ENCODE data around the gene SND1. TPM values are rescaled to one million over a fixed set of nuclear protein-coding genes. Genes with fewer than 3 reads are reported as not detected.
A peak's percentile ranks its signal among the peaks of the same experiment; 100 is the strongest.

Gene SND1
- total RNA-seq, 1 experiment from 2014 or later, result 139 TPM

- intact Hi-C loops (cut with micrococcal nuclease), result no loop called here
- Histone ChIP-seq H3K27ac (ENCODE audit: low read length) (no peak overlapping the region), H3K27me3 (ENCODE audit: low read length) (no peaks in the 10 kb centered on the region), H3K4me2 (ENCODE audit: low read length) (no peak overlapping the region), H2AFZ (ENCODE audit: low read length) (no peak overlapping the region), H3K4me3 (ENCODE audit: low read length) (no peak overlapping the region), H3K79me2 (ENCODE audit: low read length) (0 out of 2 replicates have a peak, but pooled peaks cover 9% of the 10 kb centered on the region), H3F3A (ENCODE audit: low read length, unreplicated experiment) (no peaks in the 10 kb centered on the region), H3K9me2 (replicated peaks; ENCODE audit: low read length) (no peaks in the 10 kb centered on the region), H4K20me1 (ENCODE audit: low read length) (0 out of 2 replicates have a peak, but pooled peaks cover 4% of the 10 kb centered on the region), H3K4me1 (ENCODE audit: insufficient read depth, low read length) (no peaks in the 10 kb centered on the region), H3K36me3 (ENCODE audit: low read depth, low read length) (no peaks in the 10 kb centered on the region; the same call in 1 of the 2 replicates), H3K9ac (ENCODE audit: low read length) (no peak overlapping the region), H3K9me3 (ENCODE audit: low read length) (no peaks in the 10 kb centered on the region)
- POLR2A ChIA-PET (ENCODE audit: unreplicated experiment), result no interaction called here
- TF ChIP-seq EZH2 (IDR thresholded peaks at IDR 0.05; ENCODE audit: low read length, unreplicated experiment) (no peak), CTCF (conservative IDR thresholded peaks at IDR 0.05; ENCODE audit: low read depth, low read length) (no peak), EZH2phosphoT487 (IDR thresholded peaks at IDR 0.05; ENCODE audit: borderline replicate concordance, low read length) (no peak)
- CTCF ChIA-PET, result no interaction called here
- ATAC-seq (no peak), DNase-seq (no peak)
- BruUV-seq (replicated peaks), result no TSS peak
Measured at GRCh38 chr7:127874951-127875608, 223.1 kb downstream of the SND1 start.

- Histone ChIP-seq H3K9me2 (replicated peaks; ENCODE audit: low read length) (no peaks in the 10 kb centered on the region), H3K79me2 (ENCODE audit: low read length) (0 out of 2 replicates have a peak, but pooled peaks cover 12% of the 10 kb centered on the region), H3K4me1 (ENCODE audit: insufficient read depth, low read length) (no peaks in the 10 kb centered on the region), H3K9ac (ENCODE audit: low read length) (no peak overlapping the region), H2AFZ (ENCODE audit: low read length) (no peak overlapping the region), H3F3A (ENCODE audit: low read length, unreplicated experiment) (no peaks in the 10 kb centered on the region), H3K27me3 (ENCODE audit: low read length) (no peaks in the 10 kb centered on the region), H3K4me3 (ENCODE audit: low read length) (no peak overlapping the region), H3K9me3 (ENCODE audit: low read length) (no peaks in the 10 kb centered on the region), H4K20me1 (ENCODE audit: low read length) (0 out of 2 replicates have a peak, but pooled peaks cover 4% of the 10 kb centered on the region), H3K4me2 (ENCODE audit: low read length) (no peak overlapping the region), H3K27ac (ENCODE audit: low read length) (no peak overlapping the region), H3K36me3 (ENCODE audit: low read depth, low read length) (no peaks in the 10 kb centered on the region; the same call in 1 of the 2 replicates)
- BruUV-seq (replicated peaks), result no TSS peak
- no peak for TF ChIP-seq EZH2phosphoT487 (IDR thresholded peaks at IDR 0.05; ENCODE audit: borderline replicate concordance, low read length)
- TF ChIP-seq CTCF (conservative IDR thresholded peaks at IDR 0.05; ENCODE audit: low read depth, low read length), result no peak
- DNase-seq, result no peak
- peak; percentile 24; the same call in 1 of the 2 replicates for ATAC-seq
- intact Hi-C loops (cut with micrococcal nuclease), result no loop called here
- ChIA-PET CTCF (no interaction called here), POLR2A (ENCODE audit: unreplicated experiment) (no interaction called here)
Measured at GRCh38 chr7:127876393-127876792, 224.4 kb downstream of the SND1 start.

- no peaks in the 10 kb centered on the region for H3K9me2 ChIP-seq (replicated peaks; ENCODE audit: low read length)
- no peak for ATAC-seq
- 0 out of 2 replicates have a peak, but pooled peaks cover 12% of the 10 kb centered on the region for H3K79me2 ChIP-seq (ENCODE audit: low read length)
- H3K36me3 ChIP-seq (ENCODE audit: low read depth, low read length), result no peaks in the 10 kb centered on the region; the same call in 1 of the 2 replicates
- H2AFZ ChIP-seq (ENCODE audit: low read length), result no peak overlapping the region
- DNase-seq, result no peak
- BruUV-seq (replicated peaks), result no TSS peak
- CTCF ChIA-PET, result no interaction called here
- H4K20me1 ChIP-seq (ENCODE audit: low read length), result 0 out of 2 replicates have a peak, but pooled peaks cover 4% of the 10 kb centered on the region
- no peak overlapping the region for H3K9ac ChIP-seq (ENCODE audit: low read length)
- H3K9me3 ChIP-seq (ENCODE audit: low read length), result no peaks in the 10 kb centered on the region
- H3K4me1 ChIP-seq (ENCODE audit: insufficient read depth, low read length), result no peaks in the 10 kb centered on the region
- H3K27me3 ChIP-seq (ENCODE audit: low read length), result no peaks in the 10 kb centered on the region
- H3K27ac ChIP-seq (ENCODE audit: low read length), result no peak overlapping the region
- no peak overlapping the region for H3K4me3 ChIP-seq (ENCODE audit: low read length)
- POLR2A ChIA-PET (ENCODE audit: unreplicated experiment), result no interaction called here
- TF ChIP-seq EZH2phosphoT487 (IDR thresholded peaks at IDR 0.05; ENCODE audit: borderline replicate concordance, low read length) (no peak), EZH2 (IDR thresholded peaks at IDR 0.05; ENCODE audit: low read length, unreplicated experiment) (no peak), CTCF (conservative IDR thresholded peaks at IDR 0.05; ENCODE audit: low read depth, low read length) (no peak)
- no peak overlapping the region for H3K4me2 ChIP-seq (ENCODE audit: low read length)
- intact Hi-C loops (cut with micrococcal nuclease), result no loop called here
- no peaks in the 10 kb centered on the region for H3F3A ChIP-seq (ENCODE audit: low read length, unreplicated experiment)
Measured at GRCh38 chr7:127877951-127878350, 226.0 kb downstream of the SND1 start.

Data from PC-3 (cell line).